ENCODE measurements around the gene MIPOL1.

DNA sequence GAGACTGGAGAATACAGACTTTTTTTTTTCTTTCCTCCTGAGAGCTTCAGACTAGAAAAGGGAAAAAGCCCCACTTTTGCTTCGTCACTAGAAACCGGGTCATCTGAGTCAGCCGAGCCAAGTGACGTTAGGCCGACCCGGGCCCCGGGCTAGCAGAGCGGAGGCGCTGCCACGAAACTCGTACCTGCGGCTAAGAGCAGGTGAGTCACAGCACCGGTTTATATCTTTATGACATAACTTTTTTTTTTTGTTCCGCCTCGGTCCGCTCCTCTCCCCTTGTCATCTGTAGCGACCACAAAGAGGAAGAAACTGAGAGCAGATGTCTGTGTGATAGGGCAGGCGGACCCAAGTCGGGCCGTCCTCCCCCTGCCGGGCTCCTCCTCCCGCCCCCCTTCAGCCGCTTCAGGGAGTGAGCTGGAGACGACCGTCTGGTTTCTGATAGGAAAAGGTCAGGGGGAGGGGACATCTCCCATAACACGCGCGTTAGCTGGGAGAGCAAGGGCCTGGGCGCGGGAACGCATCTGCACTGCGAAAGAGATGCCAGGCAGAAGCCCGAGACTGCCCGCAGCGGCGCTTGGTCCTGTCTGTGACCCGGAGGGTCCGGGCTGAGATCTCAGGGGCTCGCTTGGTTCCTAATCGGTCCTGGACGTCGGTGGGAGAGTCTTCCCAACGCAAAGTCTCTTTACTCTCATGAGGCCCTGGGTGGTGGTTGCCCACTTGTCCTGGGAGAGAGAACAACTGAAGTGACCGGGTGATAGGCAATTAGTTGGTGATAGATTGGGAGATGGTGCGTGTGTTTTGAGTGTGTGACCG is 398.3 kb downstream of the MIPOL1 start:
- no peak for TF ChIP-seq CTCF (IDR thresholded peaks at IDR 0.05)
- no peak for TF ChIP-seq EP300 (IDR thresholded peaks at IDR 0.05; ENCODE audit: low read depth)
- peak; percentile 93 for TF ChIP-seq POLR2A (IDR thresholded peaks at IDR 0.05)
- peak; percentile 44 to 92 (median 92) for TF ChIP-seq POLR2AphosphoS5 (IDR thresholded peaks at IDR 0.05)
